Measurements from ENCODE around the gene AJM1. TPM values are rescaled to one million over a fixed set of nuclear protein-coding genes. Genes with fewer than 3 reads are reported as not detected.
"Not testable (repeated sequence)": the region's sequence is repeated elsewhere in the genome, so short reads cannot be mapped to it uniquely, and the experiment has no call there.

AJM1 gene
- total RNA-seq, 6 experiments from 2014 or later = 4.5 to 8.0 (median 5.3) TPM

GRCh38 chr9:136865041-136865767 lies 22.9 kb downstream of the AJM1 start:
- DNase-seq = no peak
- peak overlapping the region; percentile 86 for H3K4me3 Mint-ChIP-seq
- TF ChIP-seq CTCF (IDR thresholded peaks at IDR 0.05) = no peak

GRCh38 chr9:136865768-136866103 lies 23.5 kb downstream of the AJM1 start:
- Mint-ChIP-seq H3K4me3 (peak overlapping the region; percentile 86), H3K9me3 (peaks cover 13% of the 10 kb centered on the region), H3K27ac (peak overlapping the region; percentile 49; the same call in 1 of the 2 replicates), H3K4me1 (ENCODE audit: low read depth) (peaks cover 12% of the 10 kb centered on the region), H3K27me3 (ENCODE audit: insufficient read depth) (no peaks in the 10 kb centered on the region; the same call in 1 of the 2 replicates), H3K36me3 (ENCODE audit: low read depth) (peaks cover 16% of the 10 kb centered on the region)
- DNase-seq = no peak
- no peak for TF ChIP-seq CTCF (IDR thresholded peaks at IDR 0.05)

More at GRCh38 chr9:136865041-136865767, 22.9 kb downstream of the AJM1 start:
- Mint-ChIP-seq H3K27ac (peak overlapping the region; percentile 49; the same call in 1 of the 2 replicates), H3K9me3 (peaks cover 9% of the 10 kb centered on the region), H3K36me3 (ENCODE audit: low read depth) (peaks cover 16% of the 10 kb centered on the region), H3K4me1 (ENCODE audit: low read depth) (peaks cover 12% of the 10 kb centered on the region), H3K27me3 (ENCODE audit: insufficient read depth) (no peaks in the 10 kb centered on the region; the same call in 1 of the 2 replicates)

- H3K27ac Mint-ChIP-seq; DNase-seq; H3K27me3 Mint-ChIP-seq (ENCODE audit: insufficient read depth): not testable (repeated sequence)
- peaks cover 23% of the 10 kb centered on the region for H3K9me3 Mint-ChIP-seq
- H3K36me3 Mint-ChIP-seq (ENCODE audit: low read depth) = peaks cover 16% of the 10 kb centered on the region
- peak overlapping the region; percentile 67 for H3K4me3 Mint-ChIP-seq
- H3K4me1 Mint-ChIP-seq (ENCODE audit: low read depth) = peaks cover 12% of the 10 kb centered on the region
These were observed 24.7 kb downstream of the AJM1 start for GRCh38 chr9:136866898-136867421.

GRCh38 chr9:136867480-136867879 lies 25.2 kb downstream of the AJM1 start:
- Mint-ChIP-seq H3K36me3 (ENCODE audit: low read depth) (peaks cover 16% of the 10 kb centered on the region), H3K27me3 (ENCODE audit: insufficient read depth) (no peaks in the 10 kb centered on the region; the same call in 1 of the 2 replicates), H3K4me1 (ENCODE audit: low read depth) (peaks cover 12% of the 10 kb centered on the region), H3K27ac (peak overlapping the region; percentile 31; the same call in 1 of the 2 replicates), H3K4me3 (peak overlapping the region; percentile 46), H3K9me3 (peaks cover 28% of the 10 kb centered on the region)
- DNase-seq = no peak
- no peak for TF ChIP-seq CTCF (IDR thresholded peaks at IDR 0.05)

- TF ChIP-seq CTCF (IDR thresholded peaks at IDR 0.05) = no peak
- peaks cover 32% of the 10 kb centered on the region for H3K9me3 Mint-ChIP-seq
These were observed 25.6 kb downstream of the AJM1 start for GRCh38 chr9:136867917-136868316.

GRCh38 chr9:136868644-136869043 lies 26.4 kb downstream of the AJM1 start:
- peaks cover 16% of the 10 kb centered on the region for H3K36me3 Mint-ChIP-seq (ENCODE audit: low read depth)
- no peak for DNase-seq
- peaks cover 40% of the 10 kb centered on the region for H3K9me3 Mint-ChIP-seq
- no peak overlapping the region; the same call in 1 of the 2 replicates for H3K4me3 Mint-ChIP-seq
- H3K4me1 Mint-ChIP-seq (ENCODE audit: low read depth) = peaks cover 10% of the 10 kb centered on the region
- no peaks in the 10 kb centered on the region; the same call in 1 of the 2 replicates for H3K27me3 Mint-ChIP-seq (ENCODE audit: insufficient read depth)
- no peak for TF ChIP-seq CTCF (IDR thresholded peaks at IDR 0.05)
- no peak overlapping the region for H3K27ac Mint-ChIP-seq

More at GRCh38 chr9:136867917-136868316, 25.6 kb downstream of the AJM1 start:
- peaks cover 16% of the 10 kb centered on the region for H3K36me3 Mint-ChIP-seq (ENCODE audit: low read depth)
- H3K4me3 Mint-ChIP-seq = peak overlapping the region; percentile 46; the same call in 1 of the 2 replicates
- no peak for DNase-seq
- no peaks in the 10 kb centered on the region; the same call in 1 of the 2 replicates for H3K27me3 Mint-ChIP-seq (ENCODE audit: insufficient read depth)
- H3K27ac Mint-ChIP-seq = peak overlapping the region; percentile 31; the same call in 1 of the 2 replicates
- peaks cover 12% of the 10 kb centered on the region for H3K4me1 Mint-ChIP-seq (ENCODE audit: low read depth)

- not testable (repeated sequence) for H3K27me3 Mint-ChIP-seq (ENCODE audit: insufficient read depth); H3K27ac Mint-ChIP-seq; H3K4me3 Mint-ChIP-seq; DNase-seq; H3K4me1 Mint-ChIP-seq (ENCODE audit: low read depth)
- peaks cover 41% of the 10 kb centered on the region for H3K9me3 Mint-ChIP-seq
- H3K36me3 Mint-ChIP-seq (ENCODE audit: low read depth) = peaks cover 16% of the 10 kb centered on the region
These were observed 27.3 kb downstream of the AJM1 start for GRCh38 chr9:136869611-136870010.

Data from HFFc6 (cell line).